GM21825 (cell line): ENCODE data around the gene PPP1R13L.
"Not testable (repeated sequence)": the region's sequence is repeated elsewhere in the genome, so short reads cannot be mapped to it uniquely, and the experiment has no call there.

Experiments used
- ATAC-seq: cut with Tn5 transposase; IDR thresholded peaks from one replicate; pipeline ENCODE4 v1.9.1; 2021; ENCODE audit warnings: mild to moderate bottlenecking, moderate library complexity; ENCODE audit not compliant: unreplicated experiment

Gene PPP1R13L

DNA sequence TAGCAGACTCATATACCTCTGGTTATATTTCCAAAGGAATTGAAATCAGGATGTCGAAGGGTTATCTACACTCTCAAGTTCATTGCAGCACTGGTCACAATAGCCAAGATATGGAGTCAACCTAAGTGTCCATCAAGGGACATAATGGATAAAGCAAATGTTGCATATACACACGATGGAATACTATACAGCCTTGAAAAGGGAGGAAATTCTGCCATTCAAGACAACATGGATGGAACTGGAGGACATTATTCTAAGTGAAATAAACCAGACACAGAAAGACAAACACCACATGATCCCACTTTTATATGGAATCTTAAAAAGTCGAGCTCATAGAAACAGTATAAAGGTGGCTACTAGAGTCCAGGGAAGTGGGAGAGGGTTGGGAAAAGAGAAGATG is 32.5 kb upstream of the PPP1R13L start:
- ATAC-seq: no peak

- not testable (repeated sequence) for ATAC-seq
Observed at GRCh38 chr19:45432543-45432942, 27.7 kb upstream of the PPP1R13L start.

DNA sequence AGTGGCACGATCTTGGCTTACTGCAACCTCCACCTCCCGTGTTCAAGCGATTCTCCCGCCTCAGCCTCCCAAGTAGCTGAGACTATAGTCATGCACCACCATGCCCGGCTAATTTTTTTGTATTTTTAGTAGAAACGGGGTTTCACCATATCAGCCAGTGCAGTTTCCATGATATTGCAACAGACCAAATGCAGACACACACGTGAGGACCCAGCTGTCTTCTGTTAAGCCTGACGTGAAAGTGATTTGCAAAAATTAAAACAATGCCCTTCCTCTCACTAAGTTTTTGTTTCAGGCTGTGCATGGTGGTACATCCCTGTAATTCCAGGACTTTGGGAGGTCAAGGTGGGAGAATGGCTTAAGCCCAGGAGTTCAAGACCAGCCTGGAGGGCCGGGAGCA is 26.1 kb upstream of the PPP1R13L start:
- not testable (repeated sequence) for ATAC-seq

DNA sequence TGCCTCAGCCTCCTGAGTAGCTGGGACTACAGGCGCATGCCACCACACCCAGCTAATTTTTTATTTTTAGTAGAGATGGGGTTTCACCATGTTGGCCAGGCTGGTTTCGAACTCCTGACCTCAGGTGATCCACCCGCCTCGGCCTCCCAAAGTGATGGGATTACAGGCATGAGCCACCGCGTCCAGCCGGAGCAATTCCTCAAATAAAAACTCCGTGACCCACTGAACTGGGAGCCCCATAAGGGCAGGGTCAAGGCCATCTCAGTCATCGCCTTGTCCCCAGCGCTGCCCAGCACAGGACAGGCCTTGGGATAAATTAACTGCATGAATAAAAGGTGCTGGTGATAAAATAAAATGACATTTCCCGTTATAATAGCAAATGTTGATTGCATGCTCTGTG is 25.0 kb upstream of the PPP1R13L start:
- ATAC-seq: not testable (repeated sequence)

- no peak for ATAC-seq
Observed at GRCh38 chr19:45428384-45429231, 23.7 kb upstream of the PPP1R13L start.

GRCh38 chr19:45424191-45425058 is 19.6 kb upstream of the PPP1R13L start:
- peak; percentile 13 for ATAC-seq

DNA sequence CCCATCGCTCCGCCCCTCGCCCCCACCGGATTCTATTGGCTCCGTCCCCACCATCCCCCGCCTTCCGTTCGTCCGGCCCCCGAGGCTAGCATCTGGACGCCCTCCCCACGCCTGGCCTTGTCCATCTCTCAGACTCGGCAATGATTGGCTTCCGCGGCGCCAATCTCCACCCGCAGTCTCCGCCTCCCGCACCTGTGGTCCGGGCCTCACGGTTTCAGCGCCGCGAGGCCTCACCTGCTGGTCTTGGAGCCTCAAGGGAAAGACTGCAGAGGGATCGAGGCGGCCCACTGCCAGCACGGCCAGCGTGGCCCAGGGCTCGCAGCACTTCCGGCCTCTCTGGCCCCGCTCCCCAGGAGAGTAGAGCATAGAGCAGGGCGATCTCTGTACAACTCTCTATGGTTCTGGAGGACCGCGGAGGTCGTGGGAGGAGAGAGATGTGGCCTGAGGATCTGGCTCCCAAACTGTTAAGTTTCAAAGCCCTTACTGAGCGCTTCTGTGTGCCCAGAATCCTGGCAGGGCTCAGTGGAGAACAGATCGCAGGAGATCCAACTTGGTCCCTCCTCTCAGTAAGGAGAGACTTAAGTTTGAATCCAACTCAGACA is 18.8 kb upstream of the PPP1R13L start, which contains the start of gene ERCC1:
Gene ERCC1, minus strand, starts transcription at position 329 of the 602 bp plus-strand sequence. CDS start 543 bp downstream, outside the sequence.
- ATAC-seq: peak; percentile 61

DNA sequence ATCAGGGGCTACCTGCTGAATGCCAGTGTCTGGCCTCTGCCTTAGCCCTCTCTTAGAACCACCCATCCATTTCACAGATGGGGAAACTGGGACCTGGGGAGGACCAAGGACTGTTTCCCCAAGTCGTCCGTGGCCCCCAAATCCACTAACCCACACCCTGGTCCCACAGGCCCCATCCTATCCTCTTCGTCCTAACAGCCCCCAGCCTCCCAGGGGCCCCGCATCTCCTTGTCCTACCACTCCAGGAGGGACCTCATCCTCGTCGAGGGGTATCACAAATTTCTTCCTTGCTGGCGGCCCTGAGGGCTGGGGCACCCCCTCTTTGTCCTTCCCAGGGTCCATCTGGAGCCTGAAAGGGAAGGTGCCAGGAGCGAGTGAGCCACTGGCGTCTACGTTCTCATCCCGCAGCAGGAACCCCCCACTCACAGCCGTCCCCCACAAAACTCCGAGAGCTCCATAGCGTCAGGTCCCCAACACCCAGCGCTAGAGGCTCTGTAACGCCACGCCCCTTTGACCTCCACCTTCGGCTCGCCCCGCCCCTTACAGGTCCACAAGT is 18.2 kb upstream of the PPP1R13L start:
- no peak for ATAC-seq

DNA sequence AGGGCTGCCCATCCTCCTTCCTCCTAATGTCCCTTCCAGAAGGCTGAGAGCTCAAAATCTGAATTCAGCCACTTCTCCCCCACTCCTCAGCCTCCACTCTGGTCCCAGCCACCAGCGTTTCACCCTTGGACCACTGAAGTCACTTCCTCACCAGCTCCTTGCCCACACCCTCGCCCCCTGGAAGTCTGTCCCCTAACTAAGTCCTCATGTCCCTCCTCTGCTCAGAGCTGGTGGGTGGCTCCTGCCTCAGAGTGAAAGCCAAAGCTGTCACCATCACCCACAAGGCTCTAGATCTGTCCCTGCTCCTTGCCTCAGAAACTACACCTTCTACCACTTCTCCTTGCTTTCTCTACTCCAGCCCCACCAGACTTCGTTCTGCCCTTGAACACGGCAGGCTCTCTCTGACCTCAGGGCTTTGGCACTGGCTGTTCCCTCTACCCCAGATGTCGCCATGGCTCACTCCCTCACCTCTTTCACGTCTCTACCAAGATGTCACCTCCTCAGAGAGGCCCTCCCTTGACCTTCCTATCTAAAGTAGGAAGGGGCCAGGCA is 17.2 kb upstream of the PPP1R13L start:
- ATAC-seq: no peak

- no peak for ATAC-seq
Observed at GRCh38 chr19:45420871-45421270, 16.0 kb upstream of the PPP1R13L start.

DNA sequence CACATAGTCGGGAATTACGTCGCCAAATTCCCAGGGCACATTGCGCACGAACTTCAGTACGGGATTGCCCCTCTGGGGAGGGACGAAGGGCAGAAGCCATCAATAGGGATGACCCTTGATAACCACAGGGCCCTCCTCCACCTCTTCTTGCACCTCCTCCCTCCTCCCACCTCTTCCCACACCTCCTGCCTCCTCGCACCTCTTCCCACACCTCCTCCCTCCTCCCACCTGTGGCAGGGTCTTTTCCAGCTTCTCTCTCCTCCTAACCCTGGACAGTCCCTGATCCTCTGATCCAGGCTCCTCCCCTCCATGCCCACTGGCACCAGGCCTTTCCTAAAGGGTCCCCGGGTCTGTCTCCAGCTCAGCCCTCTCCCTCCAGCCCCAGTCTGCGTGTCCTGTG is 15.5 kb upstream of the PPP1R13L start:
- ATAC-seq: no peak

DNA sequence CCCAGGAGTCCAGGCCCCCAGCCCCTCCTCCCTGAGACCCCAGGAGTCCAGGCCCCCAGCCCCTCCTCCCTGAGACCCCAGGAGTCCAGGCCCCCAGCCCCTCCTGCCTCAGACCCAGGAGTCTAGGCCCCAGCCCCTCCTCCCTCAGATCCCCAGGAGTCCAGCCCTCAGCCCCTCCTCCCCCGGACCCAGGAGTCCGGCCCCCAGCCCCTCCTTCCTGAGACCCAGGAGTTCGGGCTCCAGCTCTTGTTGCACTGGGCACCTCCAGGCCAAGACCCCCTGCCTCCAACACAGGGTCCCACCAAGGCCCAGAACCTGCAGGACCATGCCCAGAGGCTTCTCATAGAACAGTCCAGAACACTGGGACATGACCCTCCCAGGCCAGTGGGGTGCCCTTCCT is 15.0 kb upstream of the PPP1R13L start:
- ATAC-seq: no peak

GRCh38 chr19:45419396-45419795 is 14.5 kb upstream of the PPP1R13L start:
- ATAC-seq: peak; percentile 44

GRCh38 chr19:45418802-45419201 is 13.9 kb upstream of the PPP1R13L start:
- no peak for ATAC-seq

GRCh38 chr19:45417151-45417550 is 12.3 kb upstream of the PPP1R13L start:
- no peak for ATAC-seq

GRCh38 chr19:45414468-45414867 is 9.6 kb upstream of the PPP1R13L start:
- ATAC-seq: no peak

DNA sequence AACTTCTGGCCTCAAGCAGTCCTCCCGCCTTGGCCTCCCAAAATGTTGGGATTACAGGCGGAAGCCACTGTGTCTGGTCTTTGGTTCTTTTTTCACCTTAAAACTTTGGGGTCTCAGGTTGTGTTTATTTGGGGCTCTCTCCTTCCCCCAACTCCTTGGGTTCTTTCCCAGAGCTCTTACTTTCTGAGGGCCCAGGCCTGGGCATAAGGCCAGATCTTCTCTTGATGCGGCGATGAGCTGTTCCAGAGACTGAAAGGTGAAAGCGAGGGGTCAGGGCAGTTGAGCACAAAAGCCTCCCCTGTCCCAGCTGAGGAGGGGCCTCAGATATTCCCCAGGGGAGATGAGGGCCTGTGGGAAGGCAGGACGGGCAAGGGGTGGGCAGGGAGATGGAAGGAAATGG is 8.6 kb upstream of the PPP1R13L start:
- ATAC-seq: no peak

GRCh38 chr19:45410330-45410729 is 5.5 kb upstream of the PPP1R13L start:
- not testable (repeated sequence) for ATAC-seq

DNA sequence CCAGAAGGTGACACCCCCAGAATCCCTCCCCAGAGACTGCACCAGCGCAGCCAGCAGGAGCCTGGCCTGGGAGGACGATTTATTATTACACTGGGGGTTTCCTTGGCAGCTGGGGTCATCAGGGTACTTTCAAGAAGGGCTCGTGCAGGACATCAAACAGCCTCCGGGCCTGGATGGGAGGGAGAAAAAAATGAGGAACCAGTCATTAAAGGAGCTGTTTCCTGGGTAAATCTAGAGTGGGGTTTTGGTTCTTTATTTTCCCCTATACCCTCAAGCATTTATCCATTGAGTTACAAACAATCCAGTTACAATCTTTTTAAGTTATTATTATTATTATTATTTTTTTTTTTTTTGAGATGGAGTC is 4.7 kb upstream of the PPP1R13L start:
- no peak for ATAC-seq

- ATAC-seq: no peak
Observed at GRCh38 chr19:45408830-45409556, 4.1 kb upstream of the PPP1R13L start.
